H9 (cell line): ENCODE measurements around the gene STRN. TPM values are rescaled to one million over a fixed set of nuclear protein-coding genes. Genes with fewer than 3 reads are reported as not detected.

Source experiments
- DNase-seq: peaks from one replicate; pipeline ENCODE4 v3.0.0-alpha.2; 2017
- H2AFZ ChIP-seq: one replicate; pipeline ENCODE4 v1.6.1; 2013; ENCODE audit warnings: mild to moderate bottlenecking, low read length, control low read depth, moderate library complexity
- H2AK5ac ChIP-seq: 2 replicates; pipeline ENCODE4 v1.6.1; 2013; ENCODE audit warnings: low read length, control low read depth, mixed read lengths; ENCODE audit not compliant: insufficient read length
- H2BK120ac ChIP-seq: one replicate; pipeline ENCODE4 v1.6.1; 2013; ENCODE audit warnings: low read depth, mild to moderate bottlenecking, low read length, control low read depth, inconsistent platforms; ENCODE audit not compliant: poor library complexity, severe bottlenecking
- H2BK12ac ChIP-seq: 2 replicates; pipeline ENCODE4 v1.6.1; 2013; ENCODE audit warnings: low read length, control low read depth, mixed read lengths, low read depth; ENCODE audit not compliant: insufficient read length
- H2BK15ac ChIP-seq: 2 replicates; pipeline ENCODE4 v1.6.1; 2013; ENCODE audit warnings: low read depth, low read length, control low read depth
- H2BK20ac ChIP-seq: one replicate; pipeline ENCODE4 v1.6.1; 2013; ENCODE audit warnings: low read depth, mild to moderate bottlenecking, low read length, control low read depth, inconsistent platforms; ENCODE audit not compliant: poor library complexity, severe bottlenecking
- H2BK5ac ChIP-seq: 2 replicates; pipeline ENCODE4 v1.6.1; 2013; ENCODE audit warnings: low read length, control low read depth, mixed read lengths; ENCODE audit not compliant: insufficient read length
- H3K14ac ChIP-seq: 2 replicates; pipeline ENCODE4 v1.6.1; 2013; ENCODE audit warnings: low read length, control low read depth; ENCODE audit not compliant: insufficient read depth
- H3K18ac ChIP-seq: 2 replicates; pipeline ENCODE4 v1.6.1; 2013; ENCODE audit warnings: low read depth, mild to moderate bottlenecking, mixed read lengths, low read length, control low read depth; ENCODE audit not compliant: insufficient read length
- H3K23ac ChIP-seq: 2 replicates; pipeline ENCODE4 v1.6.1; 2013; ENCODE audit warnings: low read length, control low read depth, mixed read lengths, low read depth; ENCODE audit not compliant: insufficient read length
- H3K23me2 ChIP-seq: 2 replicates; pipeline ENCODE4 v1.6.1; 2013; ENCODE audit warnings: low read depth, mild to moderate bottlenecking, mixed read lengths, low read length, control low read depth; ENCODE audit not compliant: insufficient read length, poor library complexity, severe bottlenecking
- H3K27ac ChIP-seq: 2 replicates; pipeline ENCODE4 v1.5.1; 2013; ENCODE audit warnings: low read length, control low read depth, mixed read lengths, low read depth; ENCODE audit not compliant: insufficient read length
- H3K27me3 ChIP-seq: 2 replicates; pipeline ENCODE4 v1.6.1; 2013; ENCODE audit warnings: low read length, control low read depth, inconsistent platforms; ENCODE audit not compliant: insufficient read depth
- H3K4ac ChIP-seq: 2 replicates; pipeline ENCODE4 v1.6.1; 2013; ENCODE audit warnings: low read depth, mild to moderate bottlenecking, control low read depth, inconsistent platforms, low read length, moderate library complexity
- H3K4me1 ChIP-seq: 2 replicates; pipeline ENCODE4 v1.6.1; 2013; ENCODE audit warnings: low read length, control low read depth, inconsistent platforms; ENCODE audit not compliant: insufficient read depth
- H3K4me2 ChIP-seq: 2 replicates; pipeline ENCODE4 v1.6.1; 2013; ENCODE audit warnings: low read length, control low read depth, mixed read lengths; ENCODE audit not compliant: insufficient read length, insufficient read depth
- H3K56ac ChIP-seq: 2 replicates; pipeline ENCODE4 v1.6.1; 2013; ENCODE audit warnings: low read depth, mild to moderate bottlenecking, mixed read lengths, low read length, control low read depth; ENCODE audit not compliant: insufficient read length
- H3K79me1 ChIP-seq: 2 replicates; pipeline ENCODE4 v1.6.1; 2013; ENCODE audit warnings: low read depth, mild to moderate bottlenecking, moderate library complexity, low read length, control low read depth, inconsistent platforms; ENCODE audit not compliant: insufficient read depth, poor library complexity, severe bottlenecking
- H3K79me2 ChIP-seq: 2 replicates; pipeline ENCODE4 v1.6.1; 2013; ENCODE audit warnings: low read length, control low read depth, inconsistent platforms; ENCODE audit not compliant: insufficient read depth
- H3K9ac ChIP-seq: 2 replicates; pipeline ENCODE4 v1.6.1; 2013; ENCODE audit warnings: low read length, control low read depth, mixed read lengths; ENCODE audit not compliant: insufficient read length; ENCODE audit errors: extremely low read depth
- H3K9me3 ChIP-seq: one replicate; pipeline ENCODE4 v1.6.1; 2013; ENCODE audit warnings: low read depth, low read length, inconsistent platforms; ENCODE audit not compliant: control insufficient read depth
- H3T11ph ChIP-seq: one replicate; pipeline ENCODE4 v1.6.1; 2013; ENCODE audit warnings: mild to moderate bottlenecking, low read length, control low read depth, inconsistent platforms
- H4K20me1 ChIP-seq: one replicate; pipeline ENCODE4 v1.6.1; 2013; ENCODE audit not compliant: control insufficient read depth, insufficient read length, insufficient read depth
- H4K5ac ChIP-seq: 2 replicates; pipeline ENCODE4 v1.6.1; 2013; ENCODE audit warnings: low read depth, mild to moderate bottlenecking, mixed read lengths, low read length, control low read depth; ENCODE audit not compliant: insufficient read length
- H4K8ac ChIP-seq: replicated peaks from 2 replicates; pipeline ENCODE4 v1.6.1; 2013; ENCODE audit warnings: low read length, control low read depth, mixed read lengths, low read depth; ENCODE audit not compliant: insufficient read length
- H4K91ac ChIP-seq: 2 replicates; pipeline ENCODE4 v1.6.1; 2013; ENCODE audit warnings: low read depth, mild to moderate bottlenecking, moderate library complexity, mixed read lengths, low read length, control low read depth; ENCODE audit not compliant: insufficient read length
- H3K27ac Mint-ChIP-seq, 3 experiments: 2 replicates in 2 of 3; 3 replicates in 1 of 3; pipeline ENCODE4 v1.8.0; 2020 to 2021; ENCODE audit warnings: mixed read lengths in 3 of 3, mild to moderate bottlenecking in 1 of 3, moderate library complexity in 1 of 3
- H3K27me3 Mint-ChIP-seq: 2 replicates; pipeline ENCODE4 v1.8.0; 2021; ENCODE audit warnings: low read depth, mild to moderate bottlenecking, moderate library complexity, mixed read lengths
- H3K36me3 Mint-ChIP-seq, 3 experiments: 2 replicates in 2 of 3; 3 replicates in 1 of 3; pipeline ENCODE4 v1.8.0; 2020 to 2021; ENCODE audit warnings: low read depth in 3 of 3, mixed read lengths in 3 of 3; ENCODE audit not compliant: insufficient read depth in 1 of 3
- H3K4me1 Mint-ChIP-seq, 2 experiments: 2 replicates each; pipeline ENCODE4 v1.8.0; 2020; ENCODE audit warnings: mixed read lengths in 2 of 2
- H3K4me3 Mint-ChIP-seq, 2 experiments: 2 replicates in 1 of 2; 3 replicates in 1 of 2; pipeline ENCODE4 v1.8.0; 2020 to 2021; ENCODE audit warnings: mild to moderate bottlenecking in 2 of 2, mixed read lengths in 2 of 2, moderate library complexity in 1 of 2
- H3K9me3 Mint-ChIP-seq, 2 experiments: 2 replicates in 1 of 2; 3 replicates in 1 of 2; pipeline ENCODE4 v1.8.0; 2020; ENCODE audit warnings: mild to moderate bottlenecking in 2 of 2, mixed read lengths in 2 of 2, moderate library complexity in 1 of 2
- WGBS: extraction: QIAGEN DNeasy Blood & Tissue Kit; methylation state at CpG from one replicate; pipeline ENCODE4 v1.1.7; 2013; ENCODE audit warnings: missing lambda C conversion rate, low lambda C conversion rate, mixed read lengths; ENCODE audit not compliant: insufficient read length; ENCODE audit errors: extremely low coverage; 5-methylcytosine and 5-hydroxymethylcytosine counted together
- total RNA-seq: library from RNA; stranded (reverse); gene quantifications from 2 replicates; pipeline ENCODE4 v1.2.1, GENCODE V29; 2021
- TF ChIP-seq, protein P1 (sequence below): fragments of 200-600 bp; sonication (generic); conservative IDR thresholded peaks from 3 replicates; pipeline ENCODE4 v1.8.0; 2021; ENCODE audit warnings: antibody characterized with exemption, mild to moderate bottlenecking

The STRN gene
- total RNA-seq, 1 experiment from 2014 or later: 31.7 TPM

DNA sequence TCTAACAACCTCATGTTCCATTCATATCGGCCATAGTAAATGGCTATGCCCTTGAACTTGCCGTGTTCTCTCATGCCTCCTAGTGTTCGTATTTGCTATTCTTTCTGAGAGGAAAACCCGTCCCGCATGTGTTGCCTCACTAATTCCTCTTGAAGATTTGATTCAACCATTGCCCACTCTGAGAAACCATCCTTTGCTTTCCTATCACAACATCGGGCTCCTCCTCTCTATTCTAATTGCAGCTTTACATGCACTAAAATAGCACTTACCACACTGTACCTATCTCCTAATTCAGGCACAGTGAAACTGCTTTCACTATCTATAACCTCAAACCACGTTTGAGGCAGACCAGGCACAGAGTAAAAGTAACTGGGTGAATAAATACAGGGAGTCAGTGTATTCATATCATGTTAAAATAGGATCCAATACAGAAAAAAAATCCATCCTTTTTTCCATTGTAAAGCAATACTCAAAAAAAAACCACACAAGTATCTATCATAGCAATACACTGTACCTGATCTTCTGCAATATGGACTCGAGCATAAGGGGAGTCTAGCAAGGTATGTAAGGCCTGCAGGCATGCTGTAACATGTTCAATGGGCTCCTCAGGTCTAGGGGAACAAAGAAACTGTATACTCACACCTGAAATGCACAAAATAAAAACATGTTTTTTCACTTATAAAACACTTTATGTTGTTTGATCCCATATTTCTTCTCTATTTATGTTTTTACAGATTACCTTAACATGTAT is 39.0 kb upstream of the STRN start:
- Histone ChIP-seq H3K4me1 (no peaks in the 10 kb centered on the region), H2AK5ac (no peak overlapping the region), H3K4me2 (no peak overlapping the region), H4K20me1 (no peaks in the 10 kb centered on the region), H3K9me3 (no peaks in the 10 kb centered on the region), H4K91ac (no peak overlapping the region), H2BK12ac (no peak overlapping the region), H3K79me2 (no peaks in the 10 kb centered on the region), H4K5ac (no peak overlapping the region), H2BK120ac (no peak overlapping the region), H3K79me1 (no peaks in the 10 kb centered on the region), H3K56ac (no peak overlapping the region), H3K23me2 (no peaks in the 10 kb centered on the region), H2BK5ac (no peak overlapping the region), H3K4ac (no peak overlapping the region), H4K8ac (no peak overlapping the region), H3T11ph (no peak overlapping the region), H3K27me3 (no peaks in the 10 kb centered on the region), H3K23ac (no peak overlapping the region), H3K27ac (no peak overlapping the region), H3K18ac (no peak overlapping the region), H3K14ac (no peak overlapping the region), H2BK20ac (no peak overlapping the region), H3K9ac (no peak overlapping the region), H2AFZ (no peak overlapping the region), H2BK15ac (no peak overlapping the region)
- Mint-ChIP-seq H3K4me1 (peaks cover 0 to 3% of the 10 kb centered on the region in 2 experiments; a peak in 2 of 4 replicates), H3K27ac (peak overlapping the region in 1 of 3 experiments; percentile 11; a peak in 1 of 7 replicates), H3K36me3 (peaks cover 0 to 15% (median 0%) of the 10 kb centered on the region in 3 experiments; a peak in 3 of 7 replicates), H3K9me3 (no peaks in the 10 kb centered on the region), H3K27me3 (peaks cover under 1% of the 10 kb centered on the region; the same call in 1 of the 2 replicates), H3K4me3 (no peak overlapping the region)
- TF ChIP-seq, protein P1, sequence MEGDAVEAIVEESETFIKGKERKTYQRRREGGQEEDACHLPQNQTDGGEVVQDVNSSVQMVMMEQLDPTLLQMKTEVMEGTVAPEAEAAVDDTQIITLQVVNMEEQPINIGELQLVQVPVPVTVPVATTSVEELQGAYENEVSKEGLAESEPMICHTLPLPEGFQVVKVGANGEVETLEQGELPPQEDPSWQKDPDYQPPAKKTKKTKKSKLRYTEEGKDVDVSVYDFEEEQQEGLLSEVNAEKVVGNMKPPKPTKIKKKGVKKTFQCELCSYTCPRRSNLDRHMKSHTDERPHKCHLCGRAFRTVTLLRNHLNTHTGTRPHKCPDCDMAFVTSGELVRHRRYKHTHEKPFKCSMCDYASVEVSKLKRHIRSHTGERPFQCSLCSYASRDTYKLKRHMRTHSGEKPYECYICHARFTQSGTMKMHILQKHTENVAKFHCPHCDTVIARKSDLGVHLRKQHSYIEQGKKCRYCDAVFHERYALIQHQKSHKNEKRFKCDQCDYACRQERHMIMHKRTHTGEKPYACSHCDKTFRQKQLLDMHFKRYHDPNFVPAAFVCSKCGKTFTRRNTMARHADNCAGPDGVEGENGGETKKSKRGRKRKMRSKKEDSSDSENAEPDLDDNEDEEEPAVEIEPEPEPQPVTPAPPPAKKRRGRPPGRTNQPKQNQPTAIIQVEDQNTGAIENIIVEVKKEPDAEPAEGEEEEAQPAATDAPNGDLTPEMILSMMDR: peak; percentile 76
- no CpG with 5 or more reads among the region's 8 CpGs for WGBS
- DNase-seq: peak; percentile 49
